ENCODE results near the gene CTIF.

Gene CTIF

DNA sequence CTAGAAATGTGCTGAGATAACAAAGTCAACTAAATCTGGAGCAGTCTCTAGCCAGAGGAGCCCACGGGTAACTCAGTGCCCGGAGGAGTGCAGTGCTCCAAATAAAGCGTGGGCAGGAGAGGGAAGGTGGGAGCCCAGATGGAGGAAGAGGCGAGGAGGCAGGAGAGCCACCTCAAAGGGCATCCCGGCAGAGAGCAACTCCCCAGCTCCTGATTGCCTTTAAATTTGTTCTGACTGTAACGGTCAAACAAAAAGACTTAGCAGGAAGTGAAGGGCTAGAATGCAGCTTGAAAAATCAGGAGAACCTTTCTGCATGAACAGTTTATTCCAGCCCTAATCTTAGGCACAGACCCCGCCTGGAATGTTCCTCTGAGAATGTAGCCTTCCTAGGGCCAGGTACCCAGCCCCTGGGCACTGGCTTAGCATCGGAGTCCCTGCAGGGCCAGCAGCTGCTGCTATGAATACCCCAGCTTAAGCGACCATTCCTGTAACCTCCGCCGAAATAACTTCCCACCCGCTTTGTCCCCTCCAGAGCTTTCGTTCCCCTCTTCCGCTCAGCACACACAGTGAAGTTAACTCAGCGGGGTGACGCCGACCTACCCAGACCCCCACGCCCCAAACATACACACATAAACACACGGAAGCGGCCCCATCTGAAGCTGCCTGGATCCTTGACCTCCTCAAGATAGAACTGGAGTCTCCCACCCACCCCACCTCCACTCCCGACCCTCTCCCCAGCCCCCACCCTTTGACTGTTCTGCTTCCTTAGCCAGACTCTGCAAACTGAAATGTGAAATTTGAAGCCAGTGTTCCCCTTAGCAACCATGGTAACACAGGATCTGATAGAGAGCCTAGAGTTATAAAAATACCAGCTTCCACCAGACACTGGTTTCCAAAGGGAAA is 288.7 kb downstream of the CTIF start:
- peak; percentile 58 to 66 for DNase-seq

GRCh38 chr18:48828194-48828545 is 289.3 kb downstream of the CTIF start:
- DNase-seq, result no peak

- no peak for DNase-seq
Measured at GRCh38 chr18:48828691-48829442, 290.0 kb downstream of the CTIF start.

DNA sequence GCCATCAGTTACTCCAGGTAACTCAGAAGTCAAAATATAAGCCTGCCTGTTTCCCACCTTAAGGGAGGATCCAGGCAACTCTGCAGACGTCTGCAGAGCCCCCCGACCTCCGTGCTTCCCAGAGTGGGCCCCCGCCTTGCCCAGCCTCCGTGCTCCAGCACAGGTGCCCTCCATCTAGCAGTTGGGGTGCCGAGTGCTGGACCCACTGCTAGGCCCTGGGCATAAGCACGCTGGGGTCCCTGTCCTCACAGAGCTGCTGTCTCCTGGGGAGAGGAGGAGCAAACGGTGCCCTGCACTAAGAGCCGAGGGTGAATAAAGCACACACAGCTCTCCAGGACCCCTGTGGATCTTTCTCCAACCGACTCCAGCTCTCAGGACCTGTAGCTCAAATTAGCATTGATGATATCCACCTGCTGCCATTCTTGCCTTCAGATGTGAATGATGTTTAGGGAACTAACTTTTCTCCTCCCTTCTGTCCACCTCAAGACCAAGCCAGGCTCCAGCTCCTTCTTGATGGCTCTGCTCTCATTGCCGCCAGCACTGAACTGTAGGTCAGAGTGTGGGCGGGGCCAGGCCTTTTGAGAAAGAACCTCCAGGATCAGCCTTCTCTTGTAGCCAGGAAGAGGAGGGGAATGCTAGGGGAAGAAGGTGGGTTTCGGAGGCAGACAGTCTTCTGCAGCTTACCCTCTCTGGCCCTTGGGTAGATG is 290.8 kb downstream of the CTIF start:
- no peak for DNase-seq

DNA sequence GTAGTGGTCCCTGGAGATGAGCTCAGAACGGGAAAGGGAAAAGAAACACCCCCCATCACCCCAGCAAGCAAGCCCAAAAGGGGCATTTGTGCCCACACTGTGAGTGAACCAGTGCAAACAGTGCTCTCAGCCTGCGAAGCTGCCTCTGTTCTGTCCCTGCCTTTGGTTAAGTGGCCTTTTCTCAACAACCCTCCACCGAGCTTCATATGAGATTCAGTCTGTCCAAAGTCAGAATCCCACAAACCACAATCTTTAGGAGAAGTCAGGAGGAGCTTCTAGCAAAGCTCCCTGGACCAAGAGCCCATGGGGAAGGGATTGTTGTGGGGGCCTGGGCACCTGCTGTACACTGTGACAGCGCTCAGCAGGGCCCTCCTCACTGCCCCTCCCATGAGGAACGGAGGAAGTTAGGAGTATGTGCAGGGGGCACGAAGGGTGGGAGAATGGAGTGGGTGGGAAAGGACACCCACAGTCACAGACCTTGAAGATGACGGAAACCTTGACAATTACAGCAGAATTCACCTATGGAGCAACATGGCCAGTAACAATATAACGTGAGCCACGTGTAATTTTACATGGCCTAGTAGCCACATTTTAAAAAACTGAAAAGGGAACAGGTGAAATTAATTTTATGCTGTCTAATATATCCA is 292.4 kb downstream of the CTIF start:
- no peak for DNase-seq

DNA sequence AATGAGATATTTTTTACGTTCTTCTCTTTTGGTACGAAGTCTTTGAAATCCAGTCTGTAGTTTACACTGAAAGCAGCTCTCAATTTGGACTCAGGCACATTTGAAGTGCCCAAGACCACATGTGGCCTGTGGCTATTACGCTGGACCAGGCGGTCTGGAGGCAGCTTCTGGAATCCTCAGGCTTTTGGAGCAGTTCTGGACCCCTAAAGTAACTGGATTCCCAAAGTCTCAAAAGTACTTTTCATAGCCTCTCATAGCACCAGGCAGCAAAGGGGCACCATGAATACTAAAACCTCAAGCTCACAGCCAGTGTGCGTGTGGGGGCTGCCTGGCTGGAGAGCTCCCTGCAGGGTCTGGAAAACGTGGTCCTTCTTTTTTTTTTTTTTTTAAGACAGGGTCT is 293.0 kb downstream of the CTIF start:
- no peak for DNase-seq

GRCh38 chr18:48832938-48833700 is 294.3 kb downstream of the CTIF start:
- DNase-seq, result peak in 1 of 2 experiments; percentile 11

- peak in 1 of 2 experiments; percentile 6 for DNase-seq
Measured at GRCh38 chr18:48833701-48834412, 295.0 kb downstream of the CTIF start.

DNA sequence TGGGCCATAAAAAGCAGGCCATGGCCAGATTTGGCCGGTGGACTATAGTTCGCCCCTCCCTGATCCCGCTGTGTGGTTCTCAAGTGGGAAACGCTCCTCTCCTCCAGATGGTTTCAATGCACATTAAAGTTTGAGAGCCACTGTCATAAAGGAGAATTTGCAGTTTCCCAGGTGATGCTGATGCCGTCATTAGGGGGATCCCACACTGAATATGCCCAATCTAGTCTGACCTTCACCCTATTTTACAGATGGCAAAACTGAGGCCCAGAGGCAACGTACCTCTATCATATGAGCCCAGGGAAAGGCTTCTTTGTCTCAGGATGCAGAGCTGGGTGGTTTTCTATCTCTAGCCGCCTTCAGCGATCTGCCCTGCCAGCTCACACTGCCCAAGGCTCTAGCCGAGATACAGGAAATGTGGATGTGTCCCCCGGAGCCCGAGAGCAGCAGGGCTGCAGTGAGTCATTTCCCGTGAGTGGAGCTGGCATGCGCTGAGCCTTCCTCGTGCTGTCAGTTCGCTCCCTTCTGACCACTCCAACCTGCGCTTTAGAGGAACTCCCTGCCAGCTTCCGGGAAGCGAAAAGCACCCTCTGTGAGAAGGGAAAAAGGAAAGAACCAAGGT is 295.7 kb downstream of the CTIF start:
- peak; percentile 92 to 94 for DNase-seq

DNA sequence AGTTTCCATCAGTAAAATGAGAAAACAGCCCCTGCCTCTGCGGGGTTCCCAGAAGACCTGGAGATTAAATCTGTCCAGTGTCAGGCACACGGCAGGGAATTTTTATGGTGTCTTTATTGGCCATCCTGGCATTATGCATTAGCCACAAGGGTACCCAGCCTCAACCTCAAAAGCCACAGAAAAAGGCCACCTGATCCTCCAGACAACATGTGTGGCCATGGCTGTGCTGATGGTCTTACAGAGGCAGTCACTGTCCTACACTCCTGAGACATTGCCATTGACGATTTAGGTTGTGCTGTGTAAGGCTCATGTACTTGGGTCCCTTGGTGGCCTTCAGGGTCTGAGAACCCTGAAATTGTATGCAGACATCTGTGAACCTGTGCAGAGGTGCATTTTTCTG is 296.3 kb downstream of the CTIF start:
- no peak for DNase-seq

DNA sequence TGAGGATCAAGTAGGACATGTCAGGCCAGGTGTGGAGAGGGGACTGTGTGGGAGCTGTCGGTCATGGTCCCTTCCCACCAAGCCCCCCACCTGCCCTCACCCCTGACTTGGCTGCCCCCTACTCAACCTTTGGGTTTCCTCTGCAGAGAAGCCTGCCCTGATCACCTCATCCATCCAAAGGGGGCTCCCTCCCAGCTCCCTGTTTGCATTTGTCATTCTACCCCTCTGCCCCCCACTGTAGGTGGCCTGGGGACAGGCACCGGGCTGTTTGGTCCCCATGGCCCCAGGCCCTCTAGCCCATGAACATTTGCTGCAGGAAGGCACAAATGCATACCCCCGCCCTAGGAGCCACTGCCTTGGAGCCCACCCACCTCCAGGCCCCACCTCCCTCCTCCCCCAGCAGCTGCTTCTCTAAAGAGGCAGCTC is 296.9 kb downstream of the CTIF start:
- no peak for DNase-seq

- no peak for DNase-seq
Measured at GRCh38 chr18:48836231-48836805, 297.5 kb downstream of the CTIF start.

DNA sequence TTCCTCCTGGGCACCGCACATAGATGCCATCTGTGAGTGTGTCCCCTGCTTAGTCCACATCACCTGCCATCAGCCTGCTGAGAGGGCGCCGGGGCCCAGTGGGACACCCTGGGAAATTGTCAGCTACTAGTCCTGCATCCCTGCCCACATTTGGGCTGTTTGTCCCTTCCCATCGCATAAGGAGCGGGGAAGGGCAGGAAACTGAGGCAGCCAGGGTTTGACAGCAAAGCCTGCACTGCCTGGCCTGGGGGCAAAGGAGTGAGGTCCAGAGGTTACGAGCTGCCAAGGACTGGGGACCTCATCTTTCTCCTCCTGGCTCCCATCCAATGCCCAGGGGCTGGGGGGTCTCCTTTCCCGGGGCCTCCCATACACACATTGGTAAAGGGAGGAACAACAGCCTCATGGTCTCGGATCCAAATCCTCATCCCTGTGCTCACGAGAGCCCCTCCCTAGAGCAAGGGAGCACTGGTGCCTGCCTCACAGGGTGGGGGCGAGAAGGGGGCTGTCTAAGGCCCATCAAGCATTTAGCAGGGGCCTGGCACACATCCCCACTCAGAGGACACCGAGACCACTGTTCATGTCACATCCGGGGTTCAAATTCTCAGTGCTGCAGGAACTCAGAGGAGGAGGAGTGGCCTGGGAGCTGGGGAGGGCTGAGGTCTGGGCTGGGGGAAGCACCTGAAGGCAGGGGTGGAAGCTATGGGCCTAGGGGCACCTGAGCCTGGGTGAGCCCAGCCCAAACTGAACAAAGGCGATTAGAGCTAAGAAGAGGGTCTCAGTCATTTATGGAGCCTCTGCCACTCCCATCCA is 298.2 kb downstream of the CTIF start:
- DNase-seq, result no peak

GRCh38 chr18:48837676-48838075 is 298.8 kb downstream of the CTIF start:
- DNase-seq, result no peak

- no peak for DNase-seq
Measured at GRCh38 chr18:48838166-48838775, 299.4 kb downstream of the CTIF start.

- DNase-seq, result no peak
Measured at GRCh38 chr18:48838921-48839818, 300.3 kb downstream of the CTIF start.

- no peak for DNase-seq
Measured at GRCh38 chr18:48839819-48840490, 301.1 kb downstream of the CTIF start.

DNA sequence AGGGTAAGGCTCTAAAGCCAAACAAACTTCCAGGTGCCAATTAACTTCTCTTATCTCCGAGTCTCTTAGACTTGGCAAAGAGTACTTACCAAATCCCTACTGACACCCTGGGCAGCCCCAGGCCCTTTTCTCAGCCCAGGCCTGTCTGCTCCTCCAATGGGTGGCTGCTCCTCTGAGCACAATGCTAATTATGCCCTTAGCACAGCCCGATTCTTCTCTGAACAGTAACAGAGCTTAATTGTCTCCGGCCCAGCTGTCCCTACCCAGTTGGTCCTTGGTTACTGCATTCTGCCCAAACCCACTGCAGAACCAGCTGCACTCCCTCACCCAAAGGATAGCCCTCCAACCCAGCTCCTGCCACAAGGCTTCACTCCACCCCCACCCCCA is 301.7 kb downstream of the CTIF start:
- DNase-seq, result no peak

All from Kasumi-1 (cell line).